ENCODE results near the gene C1orf21. TPM values are rescaled to one million over a fixed set of nuclear protein-coding genes. Genes with fewer than 3 reads are reported as not detected.

Gene C1orf21
- total and polyA plus RNA-seq, 12 donors, result 20.6 to 76.7 (median 67.5) TPM

DNA sequence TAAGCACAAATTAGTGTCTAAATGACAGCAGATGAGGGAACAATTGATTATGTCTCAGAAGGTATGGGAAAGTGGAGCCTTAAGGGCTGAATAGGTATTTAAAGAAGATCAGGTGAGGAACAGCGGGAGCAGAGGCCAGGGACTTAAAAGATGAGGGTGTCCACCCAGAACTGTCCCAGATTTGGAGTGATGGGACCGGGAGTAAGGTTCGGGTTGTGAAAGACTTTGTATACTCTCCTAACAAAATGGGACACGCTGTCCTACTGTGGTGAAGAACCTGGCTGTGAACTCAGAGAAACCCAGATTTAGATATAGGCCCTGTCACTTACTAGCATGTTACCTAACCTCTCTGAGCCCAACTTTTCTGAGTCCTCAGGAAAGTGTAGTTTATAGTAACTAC lies 140.6 kb downstream of the C1orf21 start:
- no peaks in the 10 kb centered on the region for H3K27me3 ChIP-seq
- peak in 2 of 8 donors; percentile 47 to 49 for ATAC-seq
- peaks cover 0 to 43% (median 20%) of the 10 kb centered on the region in 9 donors for H3K4me1 ChIP-seq
- no peak overlapping the region for H3K4me3 ChIP-seq
- no peaks in the 10 kb centered on the region for H3K9me3 ChIP-seq
- DNase-seq, result no peak
- H3K36me3 ChIP-seq, result no peaks in the 10 kb centered on the region
- peak overlapping the region in 1 of 10 donors; percentile 7 for H3K27ac ChIP-seq
- intact Hi-C loops (cut with DNase I), result no loop called here
- WGBS, 2 donors, result 98 to 99% methylated on average over 4 of the region's 4 CpGs
- TF ChIP-seq, protein P1, sequence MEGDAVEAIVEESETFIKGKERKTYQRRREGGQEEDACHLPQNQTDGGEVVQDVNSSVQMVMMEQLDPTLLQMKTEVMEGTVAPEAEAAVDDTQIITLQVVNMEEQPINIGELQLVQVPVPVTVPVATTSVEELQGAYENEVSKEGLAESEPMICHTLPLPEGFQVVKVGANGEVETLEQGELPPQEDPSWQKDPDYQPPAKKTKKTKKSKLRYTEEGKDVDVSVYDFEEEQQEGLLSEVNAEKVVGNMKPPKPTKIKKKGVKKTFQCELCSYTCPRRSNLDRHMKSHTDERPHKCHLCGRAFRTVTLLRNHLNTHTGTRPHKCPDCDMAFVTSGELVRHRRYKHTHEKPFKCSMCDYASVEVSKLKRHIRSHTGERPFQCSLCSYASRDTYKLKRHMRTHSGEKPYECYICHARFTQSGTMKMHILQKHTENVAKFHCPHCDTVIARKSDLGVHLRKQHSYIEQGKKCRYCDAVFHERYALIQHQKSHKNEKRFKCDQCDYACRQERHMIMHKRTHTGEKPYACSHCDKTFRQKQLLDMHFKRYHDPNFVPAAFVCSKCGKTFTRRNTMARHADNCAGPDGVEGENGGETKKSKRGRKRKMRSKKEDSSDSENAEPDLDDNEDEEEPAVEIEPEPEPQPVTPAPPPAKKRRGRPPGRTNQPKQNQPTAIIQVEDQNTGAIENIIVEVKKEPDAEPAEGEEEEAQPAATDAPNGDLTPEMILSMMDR (IDR thresholded peaks at IDR 0.05), result no peak

- peak overlapping the region in 1 of 10 donors; percentile 61 for H3K27ac ChIP-seq
- intact Hi-C loops (cut with DNase I), result no loop called here
- TF ChIP-seq, protein P1 (IDR thresholded peaks at IDR 0.05), result no peak
- ATAC-seq (no peak), DNase-seq (no peak)
- H3K4me1 ChIP-seq, result peaks cover 0 to 60% (median 44%) of the 10 kb centered on the region in 9 donors
- H3K27me3 ChIP-seq, result no peaks in the 10 kb centered on the region
- H3K36me3 ChIP-seq, result no peaks in the 10 kb centered on the region
- WGBS, 2 donors, result 96 to 100% methylated on average over 2 of the region's 2 CpGs
- H3K9me3 ChIP-seq, result no peaks in the 10 kb centered on the region
- H3K4me3 ChIP-seq, result no peak overlapping the region
These were observed 143.4 kb downstream of the C1orf21 start for GRCh38 chr1:184530226-184530625.

DNA sequence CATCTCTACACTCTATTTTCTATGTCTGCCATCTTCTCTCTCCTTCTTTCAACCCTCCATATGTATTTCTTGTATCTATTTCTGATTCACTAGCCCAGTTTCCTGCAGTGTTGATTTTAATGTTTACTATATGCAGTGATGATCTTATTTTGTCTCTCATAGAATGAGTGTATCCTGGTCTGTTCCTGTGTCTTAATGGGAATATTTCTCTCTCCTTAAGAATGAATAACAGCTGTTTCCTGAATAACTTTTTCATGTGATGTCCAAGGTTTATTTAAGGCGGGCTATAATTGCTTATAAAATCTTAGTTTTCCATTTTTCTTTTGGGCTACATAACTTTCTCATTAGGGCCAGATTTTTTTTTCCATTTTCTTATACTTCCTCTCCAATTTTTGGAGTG lies 144.5 kb downstream of the C1orf21 start:
- ATAC-seq, result no peak
- no peak for DNase-seq
- H3K27me3 ChIP-seq, result no peaks in the 10 kb centered on the region
- H3K4me1 ChIP-seq, result peaks cover 0 to 62% (median 48%) of the 10 kb centered on the region in 9 donors
- WGBS, 2 donors, result 56 to 67% methylated on average over 1 of the region's 1 CpG
- TF ChIP-seq, protein P1 (IDR thresholded peaks at IDR 0.05), result no peak
- peaks cover 0 to 5% (median 0%) of the 10 kb centered on the region in 11 donors for H3K9me3 ChIP-seq
- H3K27ac ChIP-seq, result peak overlapping the region in 7 of 10 donors; percentile 5 to 80 (median 61)
- H3K4me3 ChIP-seq, result no peak overlapping the region
- H3K36me3 ChIP-seq, result no peaks in the 10 kb centered on the region
- intact Hi-C loops (cut with DNase I), result no loop called here

GRCh38 chr1:184532199-184532598 lies 145.4 kb downstream of the C1orf21 start:
- H3K9me3 ChIP-seq, result peaks cover 0 to 13% (median 0%) of the 10 kb centered on the region in 11 donors
- DNase-seq (no peak), ATAC-seq (peak in 2 of 8 donors; percentile 53 to 54)
- peak overlapping the region in 9 of 10 donors; percentile 5 to 80 (median 40) for H3K27ac ChIP-seq
- intact Hi-C loops (cut with DNase I), result no loop called here
- peaks cover 0 to 67% (median 48%) of the 10 kb centered on the region in 9 donors for H3K4me1 ChIP-seq
- 62 to 73% methylated on average over 2 of the region's 2 CpGs for WGBS, 2 donors
- TF ChIP-seq, protein P1 (IDR thresholded peaks at IDR 0.05), result no peak
- no peaks in the 10 kb centered on the region for H3K36me3 ChIP-seq
- no peaks in the 10 kb centered on the region for H3K27me3 ChIP-seq
- no peak overlapping the region for H3K4me3 ChIP-seq

Measured in heart right ventricle (tissue), 16 donors.